ENCODE measurements around the gene TENM3.

The TENM3 gene

DNA sequence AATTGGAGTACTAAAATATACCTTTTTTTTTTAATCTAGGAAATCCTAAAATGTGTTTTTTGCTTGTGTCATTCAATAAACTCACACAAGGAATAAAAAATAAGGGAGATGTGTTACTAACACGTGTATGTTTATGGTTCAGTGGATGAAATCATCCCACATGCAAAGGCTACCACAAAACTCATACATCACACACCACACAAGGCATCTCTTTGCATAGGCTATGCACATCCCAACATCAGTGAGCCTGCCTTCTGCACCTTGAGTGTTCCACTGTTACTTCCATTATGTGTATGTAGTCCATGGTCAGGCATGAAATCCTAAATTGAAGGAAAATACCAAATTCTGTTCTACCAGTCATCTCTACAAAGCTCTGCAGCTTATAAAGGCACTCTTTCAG is 460.9 kb downstream of the TENM3 start:
- DNase-seq = no peak

DNA sequence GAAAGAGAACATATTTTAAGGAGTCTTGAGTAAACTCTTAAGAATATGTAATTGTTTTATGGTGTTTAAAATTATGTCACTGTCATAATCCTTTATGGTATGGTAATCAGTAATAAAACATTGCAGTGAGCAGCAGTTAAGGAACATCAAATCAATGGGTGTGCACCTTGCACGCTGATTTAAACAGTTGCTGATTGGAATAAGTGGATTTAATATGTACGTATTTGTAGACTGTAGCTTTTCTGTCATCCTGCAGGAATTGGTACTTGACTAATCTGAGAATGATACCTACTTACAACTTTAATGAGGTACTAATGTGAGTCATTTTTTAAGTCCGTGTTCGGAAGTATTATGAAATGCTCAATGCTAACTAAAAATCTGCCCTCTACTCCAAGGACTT is 461.7 kb downstream of the TENM3 start:
- no peak for DNase-seq

DNA sequence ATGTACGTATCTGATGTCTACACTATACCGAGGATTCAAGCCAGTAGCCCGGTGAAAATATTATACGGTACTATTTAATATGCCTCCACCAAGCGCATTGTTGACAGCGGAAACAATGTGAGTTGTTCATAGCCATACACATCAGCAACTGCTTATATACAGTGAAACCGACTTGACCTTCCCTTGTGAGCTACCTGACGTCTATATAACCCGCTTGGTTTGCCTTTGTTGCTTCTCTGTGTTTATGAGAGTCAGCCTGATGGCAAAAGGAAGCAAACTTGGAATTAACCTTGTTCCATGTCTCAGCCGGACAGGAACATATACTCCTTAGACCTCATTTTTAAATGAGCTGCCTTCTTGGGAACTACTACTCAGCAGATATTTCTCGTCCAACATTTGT is 462.2 kb downstream of the TENM3 start:
- DNase-seq = no peak

DNA sequence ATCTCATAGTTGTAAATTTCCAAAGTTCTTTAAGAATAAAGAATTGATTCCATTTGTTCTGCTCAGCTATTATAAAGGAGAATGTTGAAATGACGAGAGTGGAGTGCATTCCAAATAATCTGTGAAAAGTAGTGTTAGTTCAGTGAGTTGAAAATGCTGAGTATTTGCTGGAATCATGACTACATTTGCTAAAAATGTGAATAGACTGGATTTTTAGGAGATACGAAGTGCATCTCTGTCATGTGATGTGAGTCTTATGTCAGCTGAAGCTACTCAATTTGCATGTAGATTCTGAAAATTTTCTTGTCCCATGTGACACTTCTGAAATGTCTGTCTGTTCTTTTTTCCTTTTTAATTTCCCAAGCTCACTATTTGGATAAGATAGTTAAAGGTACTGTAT is 468.0 kb downstream of the TENM3 start:
- DNase-seq = no peak

DNA sequence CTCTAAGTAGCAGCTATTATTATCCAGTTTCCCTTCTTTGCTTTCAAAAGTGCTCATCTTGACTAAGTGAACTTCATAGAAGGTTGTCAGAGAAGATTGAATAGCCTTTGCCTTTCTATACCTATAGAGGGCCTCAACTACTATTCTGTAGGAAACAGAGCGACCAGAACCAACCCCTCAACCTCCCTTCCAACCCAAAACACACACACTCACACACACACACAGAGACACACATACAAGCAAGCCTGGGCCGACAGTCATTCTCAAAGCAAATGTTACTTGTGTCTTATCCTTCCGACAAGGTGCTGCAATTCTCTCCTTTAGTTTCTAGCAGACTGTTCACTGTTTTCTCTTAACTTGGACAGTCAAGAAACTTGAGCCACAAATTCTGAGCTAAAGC is 472.3 kb downstream of the TENM3 start:
- no peak for DNase-seq

DNA sequence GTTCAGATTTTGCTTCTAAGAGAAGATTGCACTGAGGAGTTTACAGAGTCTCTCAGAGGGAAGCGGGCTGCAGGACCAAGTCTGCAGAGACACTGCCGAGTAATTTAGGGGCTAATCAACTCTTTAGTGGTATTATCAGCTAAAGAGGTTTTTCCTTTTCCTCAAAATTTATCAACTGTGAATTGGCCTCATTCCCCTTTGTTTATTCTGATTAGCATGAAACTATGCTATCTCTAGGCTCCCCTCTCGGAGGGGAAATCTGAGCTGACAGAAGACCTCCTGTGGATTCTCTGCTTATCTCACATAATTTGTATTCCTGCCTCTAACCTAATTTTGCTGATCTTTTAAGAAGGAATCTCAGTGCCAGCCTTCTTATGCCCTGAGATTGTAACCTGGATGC is 473.0 kb downstream of the TENM3 start:
- DNase-seq = no peak

DNA sequence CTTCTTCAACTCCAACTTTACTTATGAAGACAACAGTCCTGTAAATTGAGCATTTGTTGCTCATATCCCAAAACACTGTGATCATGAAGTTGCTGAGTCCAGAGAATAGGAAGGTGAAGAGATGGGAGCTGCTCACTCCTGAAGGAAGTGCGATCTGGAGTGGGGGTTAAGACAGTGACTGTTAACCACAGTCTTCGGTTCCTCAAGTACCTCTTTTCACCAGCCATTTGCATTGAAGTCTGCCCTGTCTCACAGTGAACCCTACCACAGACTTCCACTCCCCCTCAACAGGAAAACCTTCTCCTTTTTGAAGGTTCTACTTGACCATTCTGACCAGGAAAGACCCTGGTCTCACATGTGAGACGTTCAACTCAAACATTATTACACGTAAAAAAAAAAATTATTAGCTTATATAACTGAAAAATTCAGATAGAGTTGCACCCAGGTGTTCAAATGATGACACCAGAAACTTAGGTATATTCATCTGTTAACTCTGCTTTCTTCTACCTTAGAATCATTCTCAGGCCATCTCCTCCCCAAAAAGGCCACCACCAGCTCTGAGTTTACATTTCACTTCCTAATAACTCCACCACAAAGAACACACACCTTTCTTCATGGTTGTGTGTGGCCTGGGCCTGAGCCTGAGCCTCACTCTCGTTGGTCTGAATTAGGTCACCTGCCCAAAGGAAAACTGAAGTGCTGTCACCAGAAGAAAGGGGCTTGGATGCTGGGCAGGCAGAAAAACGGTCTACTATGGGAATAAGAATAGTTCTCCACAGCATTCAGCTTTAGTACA is 474.8 kb downstream of the TENM3 start:
- no peak for DNase-seq

DNA sequence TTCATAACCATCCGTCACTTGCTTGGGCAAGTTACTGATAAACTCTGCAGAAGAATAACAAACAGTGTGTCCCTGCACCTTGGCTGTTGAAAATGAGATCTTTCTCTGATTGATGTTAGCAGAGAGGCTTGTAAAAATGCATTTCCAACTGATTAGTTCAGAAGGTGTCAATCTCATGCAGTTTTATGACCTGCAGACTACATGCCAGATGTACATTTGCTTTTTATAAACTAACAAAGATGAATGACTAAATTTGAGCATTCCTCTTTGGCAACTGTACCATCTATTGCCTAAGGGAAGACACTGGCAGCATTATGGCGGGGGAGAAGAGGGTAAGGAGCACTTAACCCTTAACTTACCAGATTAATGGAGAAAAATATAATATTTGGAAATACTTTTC is 481.2 kb downstream of the TENM3 start:
- no peak for DNase-seq

DNA sequence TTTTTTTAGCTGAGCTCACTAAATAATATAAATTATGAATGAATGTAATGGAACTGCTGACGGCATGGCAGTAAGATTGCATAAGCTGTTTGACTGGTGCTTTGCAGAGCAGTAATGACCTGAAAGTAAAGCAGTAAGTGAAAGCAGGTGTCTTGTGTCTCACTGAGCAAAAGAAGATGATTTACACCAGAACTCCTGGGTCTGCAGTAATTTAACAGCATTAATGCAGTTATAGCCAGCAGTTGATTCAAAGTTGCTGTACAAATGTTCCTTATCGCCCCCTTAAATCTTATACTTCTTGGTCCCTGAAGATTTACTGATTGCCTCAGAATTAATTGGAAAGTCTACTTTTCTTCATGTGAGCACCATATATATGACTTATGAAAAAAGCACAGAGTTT is 486.3 kb downstream of the TENM3 start:
- no peak for DNase-seq

DNA sequence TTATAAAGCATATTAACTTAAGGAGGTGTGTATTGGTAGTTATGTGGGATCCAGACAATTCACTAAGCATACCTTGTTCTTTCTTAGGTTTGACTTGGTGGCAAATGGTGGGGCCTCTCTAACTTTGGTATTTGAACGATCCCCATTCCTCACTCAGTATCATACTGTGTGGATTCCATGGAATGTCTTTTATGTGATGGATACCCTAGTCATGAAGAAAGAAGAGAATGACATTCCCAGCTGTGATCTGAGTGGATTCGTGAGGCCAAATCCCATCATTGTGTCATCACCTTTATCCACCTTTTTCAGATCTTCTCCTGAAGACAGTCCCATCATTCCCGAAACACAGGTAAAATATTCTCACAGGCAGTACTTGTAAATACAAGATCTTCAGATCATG is 487.6 kb downstream of the TENM3 start:
- no peak for DNase-seq

DNA sequence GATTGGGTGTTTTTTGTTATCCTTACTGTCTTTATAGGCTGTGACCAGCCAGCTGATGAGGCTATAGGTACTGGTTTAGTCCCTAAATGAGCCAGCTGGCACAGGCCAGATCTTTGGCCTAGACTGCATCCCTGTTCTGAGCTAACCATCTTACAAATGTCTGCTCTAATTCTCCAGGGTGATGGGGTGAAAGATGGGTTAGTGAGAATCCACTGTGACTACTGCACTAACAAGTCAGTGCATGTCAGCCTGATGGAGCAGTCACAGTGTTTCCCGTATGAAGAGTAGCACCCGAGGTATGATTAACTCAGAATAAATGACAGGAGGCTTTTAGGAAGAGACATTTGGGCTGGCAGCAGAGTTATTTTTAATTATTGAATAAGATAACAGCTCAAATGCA is 493.0 kb downstream of the TENM3 start:
- DNase-seq = no peak

DNA sequence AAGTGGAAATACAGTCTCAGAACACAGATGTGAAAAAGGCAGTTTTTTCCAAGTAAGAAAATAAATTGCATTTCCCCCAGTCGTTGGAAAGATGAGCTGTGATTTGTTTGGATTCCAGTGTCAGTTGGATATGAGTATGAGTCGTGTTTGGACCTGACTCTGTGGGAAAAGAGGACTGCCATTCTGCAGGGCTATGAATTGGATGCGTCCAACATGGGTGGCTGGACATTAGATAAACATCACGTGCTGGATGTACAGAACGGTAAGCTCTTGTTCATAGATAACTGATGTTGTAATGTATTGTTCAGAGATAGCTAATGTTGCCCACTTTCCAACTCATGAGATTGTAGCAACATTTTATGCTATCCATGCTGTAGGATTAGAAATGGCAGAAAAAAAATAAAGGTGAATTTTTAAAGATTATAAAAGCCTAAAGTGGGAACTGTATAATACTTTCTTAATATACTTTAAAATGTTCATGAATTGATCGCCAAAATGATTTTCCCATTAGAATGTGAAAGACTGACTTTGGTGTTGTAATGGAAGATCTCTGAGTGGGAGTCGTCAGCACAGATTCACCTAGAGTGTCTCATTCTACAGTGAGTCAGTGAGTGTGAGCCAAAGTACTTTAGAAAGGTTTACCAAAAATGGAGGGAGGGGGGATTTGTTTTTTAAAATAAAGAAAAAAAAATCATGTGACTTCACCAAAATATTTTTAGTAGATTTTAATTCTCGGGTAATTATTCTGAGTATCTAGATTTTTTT is 495.3 kb downstream of the TENM3 start:
- no peak for DNase-seq

DNA sequence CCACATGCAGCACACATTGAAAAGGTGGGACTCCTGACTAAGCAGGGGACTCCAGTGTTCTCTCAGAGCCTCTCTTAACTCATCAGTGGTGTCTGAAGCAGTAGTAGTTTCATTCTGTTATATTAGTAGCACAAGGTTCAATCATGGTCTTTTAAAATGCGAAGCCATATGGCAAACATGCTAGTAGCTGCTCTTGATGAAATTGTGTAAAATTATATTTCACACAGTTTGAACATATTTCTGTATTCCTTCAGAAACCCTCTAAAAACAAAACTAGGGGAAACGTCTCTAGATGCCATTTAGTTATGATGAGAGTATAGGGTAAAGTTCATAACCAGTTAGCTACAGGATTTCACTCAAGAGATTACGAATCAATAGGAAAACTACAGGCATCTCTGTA is 497.1 kb downstream of the TENM3 start:
- DNase-seq = no peak

DNA sequence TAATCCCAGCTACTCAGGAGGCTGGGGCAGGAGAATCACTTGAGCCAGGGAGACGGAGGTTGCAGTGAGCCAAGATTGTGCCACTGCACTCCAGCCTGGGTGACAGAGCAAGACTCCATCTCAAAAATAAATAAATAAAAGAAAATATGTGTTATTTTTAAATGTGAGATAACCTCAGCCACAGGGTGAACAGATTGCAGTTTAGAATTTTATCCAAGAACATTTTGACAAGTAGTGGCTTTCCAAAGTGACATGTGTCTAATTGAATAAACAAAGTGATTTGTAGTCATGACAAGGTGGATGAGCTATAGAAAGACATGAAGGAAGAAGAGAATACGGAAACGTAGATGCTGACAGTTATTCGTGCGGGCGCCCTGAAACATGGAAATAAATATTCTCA is 497.9 kb downstream of the TENM3 start:
- no peak for DNase-seq

DNA sequence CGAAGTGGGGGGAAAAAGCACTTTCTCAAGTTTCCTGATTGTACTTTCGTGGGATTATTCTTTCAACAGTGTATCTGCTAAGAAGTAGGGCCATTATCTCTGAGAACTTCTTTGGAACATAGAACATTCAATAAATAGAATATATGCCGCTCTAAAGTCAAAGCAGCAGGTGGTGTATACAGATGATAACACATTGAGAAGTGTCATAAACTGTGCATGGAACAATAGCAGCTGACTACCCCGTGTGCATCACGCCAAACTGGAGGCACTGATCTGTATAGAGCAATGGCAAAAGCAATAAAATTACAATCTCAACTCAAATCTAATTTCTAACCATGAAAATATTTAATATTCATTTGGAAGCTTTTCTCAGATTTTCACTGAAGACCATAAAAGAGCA is 498.7 kb downstream of the TENM3 start:
- DNase-seq = no peak

DNA sequence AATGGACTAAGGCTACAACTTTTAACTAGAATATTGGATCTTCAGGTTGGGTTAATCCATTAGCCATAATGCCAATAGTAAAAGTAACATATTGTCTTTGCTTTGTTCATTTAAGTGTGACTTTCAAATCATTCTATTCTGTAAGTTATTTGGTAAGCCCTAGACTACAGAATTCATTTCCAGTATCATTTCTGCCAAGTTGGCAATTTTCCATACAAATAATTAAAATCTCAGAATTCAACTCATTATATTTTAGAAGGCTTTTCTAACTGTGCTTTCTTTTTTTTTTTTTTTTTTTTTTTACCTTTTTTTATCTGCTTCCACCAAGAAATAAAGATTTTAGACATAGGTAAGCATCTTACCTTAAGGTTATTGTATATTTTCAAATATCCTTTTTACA is 500.6 kb downstream of the TENM3 start:
- DNase-seq = no peak

DNA sequence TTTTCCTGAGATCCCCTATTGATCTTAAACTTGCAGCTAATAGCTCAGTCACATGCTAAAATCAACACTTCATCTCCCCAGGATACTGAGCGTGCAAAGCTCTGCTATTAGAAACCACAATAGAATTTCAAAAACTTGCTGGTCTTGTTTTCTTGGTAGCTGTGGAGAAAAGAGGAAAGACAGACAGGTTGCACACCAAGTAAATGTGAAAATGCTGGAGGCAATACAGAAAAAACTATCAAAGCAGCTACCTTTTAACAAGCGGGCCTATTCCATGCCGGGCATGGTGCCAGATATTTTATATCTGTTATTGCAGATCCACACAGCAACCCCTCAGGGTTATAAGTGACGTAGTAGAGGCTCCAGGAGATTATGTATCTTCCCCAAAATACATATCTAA is 502.0 kb downstream of the TENM3 start:
- no peak for DNase-seq

DNA sequence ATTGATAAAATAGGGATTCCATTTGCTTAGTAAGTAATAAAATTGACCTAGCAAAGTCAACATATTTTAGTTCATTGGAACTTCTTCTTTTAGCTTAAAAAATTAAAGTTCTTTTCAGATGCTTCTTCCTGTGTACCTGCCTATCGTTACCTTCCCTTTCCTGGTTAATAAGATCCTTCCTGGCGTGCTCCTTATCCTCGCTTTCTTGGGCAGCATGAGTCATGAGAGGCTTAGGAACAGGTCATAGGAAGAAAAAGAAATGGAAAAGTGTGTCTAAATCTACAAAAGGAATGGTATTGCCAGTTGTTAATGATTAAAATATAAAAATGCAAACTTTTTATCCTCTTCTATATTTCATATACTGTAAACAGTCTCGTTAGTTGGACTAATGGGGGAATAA is 503.7 kb downstream of the TENM3 start:
- DNase-seq = no peak

DNA sequence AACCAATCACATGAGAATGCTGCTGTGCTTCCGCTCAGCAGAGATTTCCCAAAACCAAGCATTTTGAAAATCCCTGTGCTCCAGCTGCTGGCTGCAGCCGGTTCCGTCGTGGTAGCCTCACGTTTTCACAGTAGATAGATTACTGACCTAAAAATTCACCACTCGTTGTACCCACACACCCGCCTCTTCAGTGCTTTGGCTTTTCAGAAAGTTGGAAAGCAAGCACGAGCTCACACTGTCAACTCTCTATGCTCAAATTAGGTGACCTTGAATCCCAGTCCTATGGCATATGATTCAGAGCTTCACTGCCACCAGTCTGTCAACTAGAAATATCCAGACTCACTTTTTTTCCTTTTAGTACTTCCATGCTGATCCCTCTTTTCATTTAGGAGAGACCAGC is 505.1 kb downstream of the TENM3 start:
- DNase-seq = no peak

DNA sequence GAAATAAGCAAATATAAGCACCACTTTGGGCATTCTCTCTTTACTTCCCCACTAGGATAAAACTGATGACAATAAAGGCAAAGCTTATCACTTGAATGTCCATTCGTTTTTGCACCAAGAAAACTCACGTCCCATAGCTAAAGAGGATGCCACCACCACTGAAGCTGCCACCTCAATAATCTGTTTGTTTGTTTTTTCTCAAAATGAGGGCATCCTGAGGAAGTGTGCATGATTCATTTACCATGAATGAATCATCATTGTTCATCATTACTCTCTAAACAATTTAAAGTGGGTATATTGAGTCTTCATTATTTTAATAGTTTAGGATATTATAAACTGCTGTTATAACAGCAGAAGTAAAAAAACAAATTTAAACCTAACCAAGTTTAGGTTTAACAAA is 505.7 kb downstream of the TENM3 start:
- no peak for DNase-seq

DNA sequence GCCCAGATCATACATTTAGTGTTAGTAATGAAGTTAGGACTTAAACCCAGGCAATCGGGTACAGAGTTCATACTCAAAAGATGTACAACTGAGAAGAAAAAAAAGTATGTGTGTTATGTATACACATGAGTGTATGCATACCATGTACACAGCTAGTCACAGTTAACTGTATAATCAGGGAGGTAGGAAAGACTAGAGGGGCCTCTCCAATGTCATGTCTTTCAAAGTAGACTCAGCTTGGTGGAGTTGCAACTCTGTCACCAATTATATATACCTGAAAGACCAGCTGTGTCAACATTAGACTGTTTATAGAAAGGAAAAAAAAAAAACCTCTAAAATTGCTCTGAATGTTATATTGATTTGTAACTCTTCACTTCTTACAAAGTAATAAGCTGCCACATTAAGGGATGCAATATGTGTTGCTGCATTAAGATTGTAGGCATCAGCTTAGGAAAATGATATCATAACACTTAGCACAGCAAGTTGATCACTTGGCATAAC is 506.5 kb downstream of the TENM3 start:
- no peak for DNase-seq

DNA sequence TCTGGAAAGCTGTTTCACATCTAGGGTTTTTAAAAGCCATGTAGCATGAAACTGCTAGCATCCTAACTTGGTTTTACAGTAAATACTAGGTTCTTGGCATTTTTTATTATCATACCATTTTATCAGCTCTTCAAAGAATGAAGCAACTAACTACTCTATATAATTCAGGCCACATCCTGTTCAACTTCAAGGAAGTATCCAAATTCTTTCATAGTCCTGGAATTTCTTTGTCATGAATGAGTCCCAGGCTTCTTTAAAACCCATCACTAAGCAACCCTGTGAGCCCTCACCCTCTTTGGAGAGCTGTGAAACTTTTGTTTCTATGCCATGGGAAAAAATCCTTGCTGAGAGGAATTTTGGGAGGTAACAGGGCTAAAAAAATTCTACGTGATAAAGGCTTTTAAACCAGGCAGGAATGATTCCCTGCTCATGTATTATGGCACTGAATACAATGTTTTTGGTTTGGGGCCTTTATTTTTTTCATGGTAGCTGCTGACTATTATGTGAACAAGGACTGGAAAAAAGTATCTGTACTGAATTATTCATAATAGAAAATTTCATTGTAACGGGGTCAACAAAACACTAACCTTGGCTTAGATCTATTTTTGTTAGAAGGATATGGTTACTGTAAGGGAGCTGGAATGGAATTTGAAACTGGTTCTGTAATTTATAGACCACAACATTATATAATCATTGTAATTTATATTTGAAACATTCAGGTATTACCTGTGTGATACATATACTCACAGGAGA is 509.1 kb downstream of the TENM3 start:
- no peak for DNase-seq

DNA sequence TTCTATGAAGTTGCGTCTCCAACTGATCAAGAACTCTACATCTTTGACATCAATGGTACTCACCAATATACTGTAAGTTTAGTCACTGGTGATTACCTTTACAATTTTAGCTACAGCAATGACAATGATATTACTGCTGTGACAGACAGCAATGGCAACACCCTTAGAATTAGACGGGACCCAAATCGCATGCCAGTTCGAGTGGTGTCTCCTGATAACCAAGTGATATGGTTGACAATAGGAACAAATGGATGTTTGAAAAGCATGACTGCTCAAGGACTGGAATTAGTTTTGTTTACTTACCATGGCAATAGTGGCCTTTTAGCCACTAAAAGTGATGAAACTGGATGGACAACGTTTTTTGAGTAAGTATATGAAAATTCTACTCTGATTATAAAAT is 511.7 kb downstream of the TENM3 start:
- no peak for DNase-seq

DNA sequence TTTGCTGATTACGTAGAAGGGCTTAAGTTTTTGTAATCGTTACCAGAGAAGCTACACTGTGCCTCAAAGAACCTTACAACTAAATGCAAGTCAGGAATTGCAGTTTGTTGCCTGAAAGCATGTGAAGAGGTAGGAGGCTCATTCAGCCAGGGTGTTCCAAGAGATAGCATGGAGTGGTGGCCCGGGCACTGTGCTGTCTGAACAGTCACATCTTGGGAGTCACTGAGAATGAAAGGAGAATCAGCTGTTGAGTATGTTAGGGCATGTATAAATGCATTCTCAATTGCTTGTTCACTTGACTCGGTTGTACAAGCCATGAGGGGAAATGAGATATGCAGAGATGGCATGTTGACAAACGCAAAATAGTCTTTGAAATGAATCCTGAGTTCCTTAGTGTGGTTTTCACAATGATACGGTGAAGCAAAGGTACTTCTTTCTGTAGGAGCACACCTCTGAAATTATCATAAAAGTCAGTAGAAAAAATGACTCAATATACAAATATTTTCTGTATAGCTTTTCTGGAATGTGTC is 513.0 kb downstream of the TENM3 start:
- DNase-seq = no peak

All from activated CD4-positive, CD25-positive, alpha-beta regulatory T cell treated with anti-CD3 and anti-CD28 coated beads, Interleukin-2, amount 50 U/mL, for 72 hours (primary cell).